ENCODE data around the gene EDC4. TPM values are rescaled to one million over a fixed set of nuclear protein-coding genes. Genes with fewer than 3 reads are reported as not detected.

EDC4 gene
- total and polyA plus RNA-seq, 2 of the 13 experiments (the other 11 are each of a cell fraction or from before 2014, with no cell fraction given): 51.4 to 59.1 TPM

DNA sequence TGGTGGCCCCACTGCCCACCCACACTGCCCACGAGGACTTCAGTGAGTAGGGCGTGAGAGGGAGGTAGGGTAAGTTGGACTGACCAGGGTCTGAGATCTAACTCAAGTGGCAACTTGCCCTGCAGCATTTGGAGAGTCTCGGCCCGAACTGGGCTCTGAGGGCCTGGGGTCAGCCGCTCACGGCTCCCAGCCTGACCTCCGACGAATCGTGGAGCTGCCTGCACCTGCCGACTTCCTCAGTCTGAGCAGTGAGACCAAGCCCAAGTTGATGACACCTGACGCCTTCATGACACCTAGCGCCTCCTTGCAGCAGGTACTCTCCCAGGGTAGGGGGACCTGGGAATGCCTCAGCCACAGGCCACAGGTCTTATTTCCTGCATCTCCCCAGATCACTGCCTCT, 6.6 kb downstream of the EDC4 start:
- Histone ChIP-seq H3K4me3 (replicated peaks in 1 of 3; ENCODE audit: insufficient read depth in 1 of 3, low read depth in 2 of 3, low read length in 3 of 3) (no peak overlapping the region), H3K9me3 (ENCODE audit: low read length) (no peaks in the 10 kb centered on the region), H3K9ac (ENCODE audit: insufficient read depth, low read depth, low read length) (no peak overlapping the region), H3K4me1 (ENCODE audit: insufficient read depth, low read length) (peaks cover 36% of the 10 kb centered on the region), H4K20me1 (ENCODE audit: insufficient read depth, low read length) (peaks cover 10% of the 10 kb centered on the region), H2AFZ (ENCODE audit: low read length) (no peak overlapping the region), H3K4me2 (ENCODE audit: low read depth, low read length) (no peak overlapping the region), H3K36me3 (replicated peaks in 1 of 2; ENCODE audit: control insufficient read depth in 1 of 2, insufficient read depth in 2 of 2, low read length in 2 of 2) (peaks cover 65 to 95% of the 10 kb centered on the region in 2 experiments), H3K27me3 (ENCODE audit: control insufficient read depth in 1 of 2, insufficient read depth in 2 of 2, low read length in 2 of 2) (no peaks in the 10 kb centered on the region), H3K27ac (ENCODE audit: extremely low read length, insufficient read depth, low read length) (no peak overlapping the region), H3K79me2 (ENCODE audit: insufficient read depth, low read length) (peaks cover 17% of the 10 kb centered on the region)
- CTCF ChIA-PET (ENCODE audit: low intra/inter-chr PET ratio, low total read pairs): no interaction called here
- in situ Hi-C loops (cut with HindIII; ENCODE audit: extremely low pct_ligation_motif_present, low pct_unique_long_range_greater_than_20kb): no loop called here
- intact Hi-C loops (cut with micrococcal nuclease; ENCODE audit: unreplicated experiment): no loop called here
- no peak for DNase-seq (ENCODE audit: low spot score)
- POLR2A ChIA-PET: no interaction called here
- no peak for ATAC-seq
- BruUV-seq (replicated peaks): no TSS peak
- FAIRE-seq: no peak
- WGBS (ENCODE audit: low lambda C conversion rate): 98% methylated on average over 7 of the region's 12 CpGs
- TF ChIP-seq, protein P1, sequence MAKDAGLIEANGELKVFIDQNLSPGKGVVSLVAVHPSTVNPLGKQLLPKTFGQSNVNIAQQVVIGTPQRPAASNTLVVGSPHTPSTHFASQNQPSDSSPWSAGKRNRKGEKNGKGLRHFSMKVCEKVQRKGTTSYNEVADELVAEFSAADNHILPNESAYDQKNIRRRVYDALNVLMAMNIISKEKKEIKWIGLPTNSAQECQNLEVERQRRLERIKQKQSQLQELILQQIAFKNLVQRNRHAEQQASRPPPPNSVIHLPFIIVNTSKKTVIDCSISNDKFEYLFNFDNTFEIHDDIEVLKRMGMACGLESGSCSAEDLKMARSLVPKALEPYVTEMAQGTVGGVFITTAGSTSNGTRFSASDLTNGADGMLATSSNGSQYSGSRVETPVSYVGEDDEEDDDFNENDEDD (CRISPR knock-in tag; IDR thresholded peaks at IDR 0.05; ENCODE audit: borderline replicate concordance): no peak
- no peak for TF ChIP-seq JUND (CRISPR knock-in tag; IDR thresholded peaks at IDR 0.05)
- no peak for TF ChIP-seq ZBTB8A (CRISPR knock-in tag; IDR thresholded peaks at IDR 0.05; ENCODE audit: borderline replicate concordance, low read depth)
- no peak for TF ChIP-seq ZNF546 (CRISPR knock-in tag; conservative IDR thresholded peaks at IDR 0.05)
- TF ChIP-seq NPAS2 (CRISPR knock-in tag; IDR thresholded peaks at IDR 0.05; ENCODE audit: borderline replicate concordance): no peak
- TF ChIP-seq, protein P2, sequence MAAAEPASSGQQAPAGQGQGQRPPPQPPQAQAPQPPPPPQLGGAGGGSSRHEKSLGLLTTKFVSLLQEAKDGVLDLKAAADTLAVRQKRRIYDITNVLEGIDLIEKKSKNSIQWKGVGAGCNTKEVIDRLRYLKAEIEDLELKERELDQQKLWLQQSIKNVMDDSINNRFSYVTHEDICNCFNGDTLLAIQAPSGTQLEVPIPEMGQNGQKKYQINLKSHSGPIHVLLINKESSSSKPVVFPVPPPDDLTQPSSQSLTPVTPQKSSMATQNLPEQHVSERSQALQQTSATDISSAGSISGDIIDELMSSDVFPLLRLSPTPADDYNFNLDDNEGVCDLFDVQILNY (CRISPR knock-in tag; conservative IDR thresholded peaks at IDR 0.05): no peak
- TF ChIP-seq, protein P3, sequence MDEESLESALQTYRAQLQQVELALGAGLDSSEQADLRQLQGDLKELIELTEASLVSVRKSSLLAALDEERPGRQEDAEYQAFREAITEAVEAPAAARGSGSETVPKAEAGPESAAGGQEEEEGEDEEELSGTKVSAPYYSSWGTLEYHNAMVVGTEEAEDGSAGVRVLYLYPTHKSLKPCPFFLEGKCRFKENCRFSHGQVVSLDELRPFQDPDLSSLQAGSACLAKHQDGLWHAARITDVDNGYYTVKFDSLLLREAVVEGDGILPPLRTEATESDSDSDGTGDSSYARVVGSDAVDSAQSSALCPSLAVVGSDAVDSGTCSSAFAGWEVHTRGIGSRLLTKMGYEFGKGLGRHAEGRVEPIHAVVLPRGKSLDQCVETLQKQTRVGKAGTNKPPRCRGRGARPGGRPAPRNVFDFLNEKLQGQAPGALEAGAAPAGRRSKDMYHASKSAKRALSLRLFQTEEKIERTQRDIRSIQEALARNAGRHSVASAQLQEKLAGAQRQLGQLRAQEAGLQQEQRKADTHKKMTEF (CRISPR knock-in tag; IDR thresholded peaks at IDR 0.05): no peak
- TF ChIP-seq HOXA7 (CRISPR knock-in tag; IDR thresholded peaks at IDR 0.05): no peak
- TF ChIP-seq ZNF383 (CRISPR knock-in tag; IDR thresholded peaks at IDR 0.05; ENCODE audit: borderline replicate concordance): no peak
